WTC11 (cell line): ENCODE data around the gene HDAC9. TPM values are rescaled to one million over a fixed set of nuclear protein-coding genes. Genes with fewer than 3 reads are reported as not detected.
"Not testable (repeated sequence)": the region's sequence is repeated elsewhere in the genome, so short reads cannot be mapped to it uniquely, and the experiment has no call there.

ENCODE experiments used
- ATAC-seq: fragments of 200-7000 bp; cut with Tn5 transposase; 2 replicates; pipeline ENCODE4 v1.10.0; 2021; ENCODE audit warnings: mild to moderate bottlenecking, moderate library complexity
- CTCF ChIA-PET: fragments of 300-600 bp; sonication (Branson Sonifier 250); formaldehyde crosslinking; loops from one replicate; lab custom pipeline; 2021; ENCODE audit warnings: antibody characterized with exemption; lab: Charles Lee
- POLR2A ChIA-PET: fragments of 350-600 bp; sonication (Branson Sonifier 250); formaldehyde crosslinking; loops from one replicate; lab custom pipeline; 2021; ENCODE audit warnings: antibody characterized with exemption; lab: Charles Lee
- DNase-seq: peaks from one replicate; pipeline ENCODE4 v3.0.0; 2021; ENCODE audit warnings: low spot score
- H3K27ac Mint-ChIP-seq: 2 replicates; pipeline ENCODE4 v1.8.0; 2021; ENCODE audit warnings: mixed read lengths
- H3K27me3 Mint-ChIP-seq: 2 replicates; pipeline ENCODE4 v1.8.0; 2021; ENCODE audit warnings: low read depth, mild to moderate bottlenecking, moderate library complexity, mixed read lengths
- H3K36me3 Mint-ChIP-seq: 2 replicates; pipeline ENCODE4 v1.8.0; 2021; ENCODE audit warnings: mixed read lengths
- H3K4me1 Mint-ChIP-seq: 2 replicates; pipeline ENCODE4 v1.8.0; 2022; ENCODE audit warnings: mixed read lengths
- H3K4me3 Mint-ChIP-seq: 2 replicates; pipeline ENCODE4 v1.8.0; 2021; ENCODE audit warnings: mild to moderate bottlenecking, moderate library complexity, mixed read lengths
- H3K9me3 Mint-ChIP-seq: 2 replicates; pipeline ENCODE4 v1.8.0; 2021; ENCODE audit warnings: mixed read lengths
- ATF3 ChIP-seq: sonication (generic); formaldehyde crosslinking; conservative IDR thresholded peaks from 2 replicates; pipeline ENCODE4 v1.8.1; 2022; ENCODE audit warnings: mild to moderate bottlenecking, missing genetic modification reagents
- CTCF ChIP-seq: fragments of 200-600 bp; IDR thresholded peaks from 2 replicates; pipeline ENCODE4 v1.8.0; 2022; ENCODE audit warnings: antibody characterized with exemption
- ERG ChIP-seq: fragments of 250-450 bp; sonication (Bioruptor Pico); IDR thresholded peaks from 2 replicates; pipeline ENCODE4 v1.8.0; 2021; ENCODE audit warnings: mild to moderate bottlenecking
- ETV6 ChIP-seq: sonication (generic); formaldehyde crosslinking; IDR thresholded peaks from 2 replicates; pipeline ENCODE4 v1.8.1; 2022; ENCODE audit warnings: mild to moderate bottlenecking, missing genetic modification reagents
- FOXP1 ChIP-seq: sonication (generic); formaldehyde crosslinking; IDR thresholded peaks from 2 replicates; pipeline ENCODE4 v1.8.0; 2022; ENCODE audit warnings: missing genetic modification reagents, mild to moderate bottlenecking, moderate library complexity, borderline replicate concordance
- GABPB1 ChIP-seq: sonication (generic); formaldehyde crosslinking; IDR thresholded peaks from 2 replicates; pipeline ENCODE4 v1.8.1; 2023; ENCODE audit warnings: mild to moderate bottlenecking, missing genetic modification reagents
- GTF2I ChIP-seq: fragments of 250-450 bp; sonication (Bioruptor Pico); conservative IDR thresholded peaks from 2 replicates; pipeline ENCODE4 v1.4.0; 2021; ENCODE audit warnings: mild to moderate bottlenecking
- HMGA2 ChIP-seq: fragments of 250-450 bp; sonication (Bioruptor Pico); IDR thresholded peaks from 2 replicates; pipeline ENCODE4 v1.4.0; 2021; ENCODE audit warnings: mild to moderate bottlenecking, moderate library complexity
- JAZF1 ChIP-seq: fragments of 250-450 bp; sonication (Bioruptor Pico); IDR thresholded peaks from 2 replicates; pipeline ENCODE4 v1.9.0; 2021; ENCODE audit warnings: moderate library complexity, mild to moderate bottlenecking, inconsistent platforms
- NFE2L1 ChIP-seq: sonication (generic); formaldehyde crosslinking; IDR thresholded peaks from 2 replicates; pipeline ENCODE4 v1.8.1; 2023; ENCODE audit warnings: missing genetic modification reagents
- PREB ChIP-seq: sonication (generic); formaldehyde crosslinking; IDR thresholded peaks from 2 replicates; pipeline ENCODE4 v1.8.1; 2022; ENCODE audit warnings: mild to moderate bottlenecking, missing genetic modification reagents, moderate library complexity, borderline replicate concordance
- PRRX2 ChIP-seq: fragments of 250-450 bp; sonication (Bioruptor Pico); IDR thresholded peaks from 2 replicates; pipeline ENCODE4 v1.8.0; 2021; ENCODE audit warnings: mild to moderate bottlenecking
- SMAD4 ChIP-seq: sonication (generic); formaldehyde crosslinking; IDR thresholded peaks from 2 replicates; pipeline ENCODE4 v1.8.0; 2022; ENCODE audit warnings: mild to moderate bottlenecking, missing genetic modification reagents
- USF2 ChIP-seq: sonication (generic); formaldehyde crosslinking; IDR thresholded peaks from 2 replicates; pipeline ENCODE4 v1.8.1; 2023; ENCODE audit warnings: mild to moderate bottlenecking, missing genetic modification reagents, moderate library complexity
- ZBTB21 ChIP-seq: sonication (generic); formaldehyde crosslinking; IDR thresholded peaks from 2 replicates; pipeline ENCODE4 v1.8.1; 2023; ENCODE audit warnings: mild to moderate bottlenecking, missing genetic modification reagents, borderline replicate concordance
- ZNF121 ChIP-seq: sonication (generic); formaldehyde crosslinking; IDR thresholded peaks from 2 replicates; pipeline ENCODE4 v1.8.0; 2023; ENCODE audit warnings: missing genetic modification reagents
- ZNF232 ChIP-seq: sonication (generic); formaldehyde crosslinking; IDR thresholded peaks from 2 replicates; pipeline ENCODE4 v1.8.0; 2022; ENCODE audit warnings: mild to moderate bottlenecking, missing genetic modification reagents
- ZNF263 ChIP-seq: sonication (generic); formaldehyde crosslinking; IDR thresholded peaks from 2 replicates; pipeline ENCODE4 v1.8.1; 2022; ENCODE audit warnings: low read depth, mild to moderate bottlenecking, moderate library complexity, missing genetic modification reagents
- ZNF281 ChIP-seq: sonication (generic); formaldehyde crosslinking; IDR thresholded peaks from 2 replicates; pipeline ENCODE4 v1.8.0; 2023; ENCODE audit warnings: mild to moderate bottlenecking, missing genetic modification reagents
- ZNF317 ChIP-seq: sonication (generic); formaldehyde crosslinking; IDR thresholded peaks from 2 replicates; pipeline ENCODE4 v1.8.1; 2023; ENCODE audit warnings: low read depth, mild to moderate bottlenecking, moderate library complexity, missing genetic modification reagents, borderline replicate concordance
- total RNA-seq: library from RNA; stranded (reverse); gene quantifications from 3 replicates; pipeline ENCODE4 v1.2.3, GENCODE V29; 2021

HDAC9 gene
- total RNA-seq, 1 experiment from 2014 or later = 18.8 TPM

GRCh38 chr7:19026888-19027287 lies 531.3 kb downstream of the HDAC9 start (continued):
- TF ChIP-seq USF2 (CRISPR knock-in tag) (no peak), ZNF281 (CRISPR knock-in tag) (no peak), ZNF232 (CRISPR knock-in tag) (no peak), SMAD4 (CRISPR knock-in tag) (no peak)

- H3K27ac Mint-ChIP-seq = no peak overlapping the region
- no peak overlapping the region for H3K4me3 Mint-ChIP-seq
- peaks cover 2% of the 10 kb centered on the region; the same call in 1 of the 2 replicates for H3K36me3 Mint-ChIP-seq
- DNase-seq (no peak), ATAC-seq (no peak)
- H3K9me3 Mint-ChIP-seq = peaks cover 19% of the 10 kb centered on the region
- H3K27me3 Mint-ChIP-seq = no peaks in the 10 kb centered on the region; the same call in 1 of the 2 replicates
- POLR2A ChIA-PET = no interaction called here
- TF ChIP-seq PREB (CRISPR knock-in tag) (no peak), ATF3 (CRISPR knock-in tag) (no peak), ZNF121 (CRISPR knock-in tag) (no peak), JAZF1 (CRISPR knock-in tag) (no peak), ZBTB21 (CRISPR knock-in tag) (no peak), ZNF263 (CRISPR knock-in tag) (no peak), GTF2I (CRISPR knock-in tag) (no peak)
- CTCF ChIA-PET = interaction anchor here (1.0 kb wide), 1 partner anchor 21 kb away, joined by 3 read pairs; no protein-coding TSS in a partner anchor
- no peaks in the 10 kb centered on the region for H3K4me1 Mint-ChIP-seq
These were observed 534.7 kb downstream of the HDAC9 start for GRCh38 chr7:19030281-19030680.

GRCh38 chr7:19032942-19033341 lies 537.4 kb downstream of the HDAC9 start:
- DNase-seq, H3K27ac Mint-ChIP-seq, ATAC-seq, CTCF ChIA-PET, H3K4me3 Mint-ChIP-seq, H3K36me3 Mint-ChIP-seq, POLR2A ChIA-PET, H3K4me1 Mint-ChIP-seq, H3K27me3 Mint-ChIP-seq: not testable (repeated sequence)
- peaks cover 34% of the 10 kb centered on the region for H3K9me3 Mint-ChIP-seq

GRCh38 chr7:19051767-19052375 lies 556.3 kb downstream of the HDAC9 start:
- no peak for TF ChIP-seq FOXP1 (CRISPR knock-in tag)
- no peak for TF ChIP-seq GABPB1 (CRISPR knock-in tag)
- no peak for TF ChIP-seq ETV6 (CRISPR knock-in tag)
- TF ChIP-seq ZNF121 (CRISPR knock-in tag) = no peak
- TF ChIP-seq PRRX2 (CRISPR knock-in tag) = no peak
- no peak for TF ChIP-seq NFE2L1 (CRISPR knock-in tag)
- TF ChIP-seq CTCF = peak; percentile 88
- TF ChIP-seq HMGA2 = peak; percentile 63
- TF ChIP-seq ERG (CRISPR knock-in tag) = no peak
- TF ChIP-seq ZNF317 (CRISPR knock-in tag) = no peak
- ATAC-seq (peak; percentile 91), DNase-seq (peak; percentile 51)
- Mint-ChIP-seq H3K4me1 (no peaks in the 10 kb centered on the region), H3K9me3 (peaks cover 15% of the 10 kb centered on the region), H3K27me3 (no peaks in the 10 kb centered on the region), H3K36me3 (no peaks in the 10 kb centered on the region), H3K4me3 (no peak overlapping the region), H3K27ac (no peak overlapping the region)
- ChIA-PET POLR2A (no interaction called here), CTCF (interaction anchor here (0.6 to 1.6 kb wide), 10 partner anchors 11 to 699 kb away, joined by 3 to 7 read pairs (median 3); no protein-coding TSS in a partner anchor)
